Suppressor macrophage (primary cell): ENCODE data around the gene WDR48.
A peak's percentile ranks its signal among the peaks of the same experiment; 100 is the strongest.

ENCODE experiments used
- DNase-seq, 4 experiments: peaks; one replicate each; pipeline ENCODE4 v3.0.0-alpha.2; 2020 to 2022

Gene WDR48

GRCh38 chr3:39102504-39103323 is 50.9 kb downstream of the WDR48 start:
- DNase-seq: no peak

- peak in 1 of 4 experiments; percentile 10 for DNase-seq
Observed at GRCh38 chr3:39103324-39103693, 51.5 kb downstream of the WDR48 start.

GRCh38 chr3:39103791-39104552 is 52.2 kb downstream of the WDR48 start:
- DNase-seq: no peak

GRCh38 chr3:39104961-39105686 is 53.3 kb downstream of the WDR48 start:
- no peak for DNase-seq

- DNase-seq: no peak
Observed at GRCh38 chr3:39105687-39106063, 53.9 kb downstream of the WDR48 start.

GRCh38 chr3:39106281-39106811 is 54.5 kb downstream of the WDR48 start:
- peak in 1 of 4 experiments; percentile 7 for DNase-seq

GRCh38 chr3:39106851-39107387 is 55.1 kb downstream of the WDR48 start:
- peak; percentile 52 to 77 (median 60) for DNase-seq

- DNase-seq: peak; percentile 86 to 92 (median 92)
Observed at GRCh38 chr3:39107388-39108199, 55.8 kb downstream of the WDR48 start, which contains the start of the genes GORASP1 and TTC21A. GORASP1 (minus strand) TSS chr3:39107627; CDS start chr3:39107541, 86 bp downstream. TTC21A (plus strand) TSS chr3:39107680; CDS start chr3:39107838, 158 bp downstream.

GRCh38 chr3:39108200-39108710 is 56.4 kb downstream of the WDR48 start:
- peak; percentile 51 to 76 (median 68) for DNase-seq

- DNase-seq: no peak
Observed at GRCh38 chr3:39109086-39109485, 57.3 kb downstream of the WDR48 start.

- no peak for DNase-seq
Observed at GRCh38 chr3:39110041-39110639, 58.3 kb downstream of the WDR48 start.

GRCh38 chr3:39112113-39112512 is 60.3 kb downstream of the WDR48 start:
- DNase-seq: no peak

- no peak for DNase-seq
Observed at GRCh38 chr3:39112535-39112934, 60.7 kb downstream of the WDR48 start.

- no peak for DNase-seq
Observed at GRCh38 chr3:39113291-39113690, 61.5 kb downstream of the WDR48 start.

- no peak for DNase-seq
Observed at GRCh38 chr3:39114456-39114855, 62.6 kb downstream of the WDR48 start.

- no peak for DNase-seq
Observed at GRCh38 chr3:39115870-39116269, 64.1 kb downstream of the WDR48 start.

GRCh38 chr3:39118079-39118478 is 66.3 kb downstream of the WDR48 start:
- DNase-seq: no peak

GRCh38 chr3:39118931-39119660 is 67.3 kb downstream of the WDR48 start:
- no peak for DNase-seq

- peak in 1 of 4 experiments; percentile 15 for DNase-seq
Observed at GRCh38 chr3:39121621-39122020, 69.8 kb downstream of the WDR48 start.

- no peak for DNase-seq
Observed at GRCh38 chr3:39122813-39123212, 71.0 kb downstream of the WDR48 start.
